GM12801 (cell line): ENCODE results near the gene RRAGA.

Experiments
- TF ChIP-seq, protein P1 (sequence below): IDR thresholded peaks from one replicate; pipeline ENCODE4 v1.5.1; 2011; ENCODE audit warnings: control low read depth; ENCODE audit not compliant: insufficient read length; ENCODE audit errors: extremely low read depth

Gene RRAGA

DNA sequence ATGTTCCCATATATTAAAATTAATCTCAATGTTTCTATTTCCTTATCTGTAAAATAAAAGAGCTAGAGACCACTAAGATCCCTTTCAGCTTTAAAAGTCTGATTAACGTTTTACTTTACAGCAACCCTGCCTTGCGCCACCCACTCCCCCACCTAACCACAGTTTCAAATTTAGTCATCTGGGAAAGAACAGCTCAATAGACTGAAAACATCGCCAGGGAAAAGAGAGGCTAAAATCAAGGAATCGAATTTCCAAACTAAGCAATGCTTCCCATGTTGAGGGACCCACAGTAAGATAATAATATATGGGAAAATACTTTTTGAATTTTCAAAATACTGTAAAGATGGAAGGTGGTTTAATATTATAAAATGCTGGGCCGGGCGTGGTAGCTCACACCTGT lies 22.9 kb upstream of the RRAGA start:
- TF ChIP-seq, protein P1, sequence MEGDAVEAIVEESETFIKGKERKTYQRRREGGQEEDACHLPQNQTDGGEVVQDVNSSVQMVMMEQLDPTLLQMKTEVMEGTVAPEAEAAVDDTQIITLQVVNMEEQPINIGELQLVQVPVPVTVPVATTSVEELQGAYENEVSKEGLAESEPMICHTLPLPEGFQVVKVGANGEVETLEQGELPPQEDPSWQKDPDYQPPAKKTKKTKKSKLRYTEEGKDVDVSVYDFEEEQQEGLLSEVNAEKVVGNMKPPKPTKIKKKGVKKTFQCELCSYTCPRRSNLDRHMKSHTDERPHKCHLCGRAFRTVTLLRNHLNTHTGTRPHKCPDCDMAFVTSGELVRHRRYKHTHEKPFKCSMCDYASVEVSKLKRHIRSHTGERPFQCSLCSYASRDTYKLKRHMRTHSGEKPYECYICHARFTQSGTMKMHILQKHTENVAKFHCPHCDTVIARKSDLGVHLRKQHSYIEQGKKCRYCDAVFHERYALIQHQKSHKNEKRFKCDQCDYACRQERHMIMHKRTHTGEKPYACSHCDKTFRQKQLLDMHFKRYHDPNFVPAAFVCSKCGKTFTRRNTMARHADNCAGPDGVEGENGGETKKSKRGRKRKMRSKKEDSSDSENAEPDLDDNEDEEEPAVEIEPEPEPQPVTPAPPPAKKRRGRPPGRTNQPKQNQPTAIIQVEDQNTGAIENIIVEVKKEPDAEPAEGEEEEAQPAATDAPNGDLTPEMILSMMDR: no peak

DNA sequence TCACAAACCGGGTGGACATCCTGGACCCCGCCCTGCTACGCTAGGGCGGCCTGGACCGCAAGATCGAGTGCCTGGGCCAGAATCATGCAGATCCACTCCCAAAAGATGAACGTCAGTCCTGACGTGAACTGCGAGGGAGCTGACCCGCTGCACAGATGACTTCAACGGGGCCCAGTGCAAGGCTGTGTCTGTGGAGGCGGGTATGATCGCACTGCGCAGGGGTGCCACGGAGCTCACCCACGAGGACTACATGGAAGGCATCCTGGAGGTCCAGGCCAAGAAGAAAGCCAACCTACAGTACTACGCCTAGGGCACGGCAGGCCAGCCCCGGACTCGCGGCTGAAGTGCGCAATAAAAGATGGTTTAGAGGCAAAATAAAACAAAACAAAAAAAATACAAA lies 21.4 kb upstream of the RRAGA start:
- TF ChIP-seq, protein P1: no peak

DNA sequence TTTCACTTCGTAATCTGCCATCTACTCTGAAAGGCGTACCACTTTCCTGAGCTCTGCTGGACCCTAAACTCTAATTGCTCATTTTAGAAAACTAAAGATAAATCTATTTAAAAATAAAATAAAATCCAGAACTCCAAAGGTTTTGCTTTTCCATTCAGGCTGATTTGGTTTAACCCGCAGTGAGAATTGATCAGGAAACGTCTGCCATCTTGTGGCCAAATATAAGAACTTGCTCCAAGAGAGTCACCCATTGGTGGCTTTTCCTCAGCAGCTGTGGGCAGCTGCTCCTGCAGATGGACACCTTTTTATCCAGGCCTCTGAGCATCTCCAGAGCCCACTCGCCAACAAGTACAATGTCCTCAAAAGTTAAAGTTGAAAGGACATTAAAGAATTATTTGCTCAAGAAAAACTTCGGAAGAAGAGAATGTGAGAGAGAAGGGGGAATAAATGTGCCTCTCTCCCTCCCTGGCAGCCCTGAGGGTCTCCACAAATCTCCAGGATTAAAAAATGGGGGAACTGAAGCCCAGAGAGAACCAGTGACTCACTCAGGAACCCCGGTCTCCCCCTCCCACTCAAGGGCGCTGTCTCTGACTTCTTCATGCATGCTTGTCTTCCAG lies 20.3 kb upstream of the RRAGA start:
- TF ChIP-seq, protein P1: no peak

DNA sequence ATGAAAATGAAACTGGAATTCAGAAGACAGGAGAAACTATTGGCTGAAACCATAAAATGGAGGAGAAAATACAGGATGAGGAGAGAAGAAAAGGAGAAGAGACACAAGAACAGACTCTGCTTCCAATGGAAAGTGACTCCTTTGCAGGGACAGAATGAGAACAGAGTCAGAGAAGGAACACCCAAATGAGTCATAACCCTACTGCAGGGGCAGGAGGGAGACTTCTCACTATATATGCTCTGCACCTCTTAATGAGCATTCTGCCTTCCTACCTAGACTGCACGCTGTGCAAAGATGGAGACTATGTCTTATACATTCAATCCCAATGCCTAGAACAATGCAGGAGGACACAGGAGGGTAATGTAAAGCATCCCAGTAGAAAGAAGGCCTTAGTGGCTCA lies 18.3 kb upstream of the RRAGA start:
- TF ChIP-seq, protein P1: no peak

DNA sequence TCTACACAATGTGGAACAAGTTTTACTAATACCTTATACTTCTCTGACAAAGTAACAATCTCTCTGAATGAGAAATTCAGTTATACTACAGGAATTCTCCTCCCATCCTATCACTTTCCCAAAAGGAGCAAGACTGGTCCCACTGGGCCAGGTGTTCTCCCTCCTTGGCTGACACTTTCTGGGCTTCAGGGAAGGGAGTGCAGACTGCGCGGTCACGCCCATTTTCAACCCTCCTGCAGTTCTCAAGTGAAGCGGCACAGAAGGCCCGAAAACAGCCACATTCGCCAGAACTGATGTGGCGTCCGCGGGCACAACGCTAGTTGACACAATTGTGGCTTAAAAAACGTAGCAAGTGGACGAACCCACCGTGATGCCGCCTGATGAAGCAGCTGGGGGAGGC lies 16.8 kb upstream of the RRAGA start:
- TF ChIP-seq, protein P1: no peak

DNA sequence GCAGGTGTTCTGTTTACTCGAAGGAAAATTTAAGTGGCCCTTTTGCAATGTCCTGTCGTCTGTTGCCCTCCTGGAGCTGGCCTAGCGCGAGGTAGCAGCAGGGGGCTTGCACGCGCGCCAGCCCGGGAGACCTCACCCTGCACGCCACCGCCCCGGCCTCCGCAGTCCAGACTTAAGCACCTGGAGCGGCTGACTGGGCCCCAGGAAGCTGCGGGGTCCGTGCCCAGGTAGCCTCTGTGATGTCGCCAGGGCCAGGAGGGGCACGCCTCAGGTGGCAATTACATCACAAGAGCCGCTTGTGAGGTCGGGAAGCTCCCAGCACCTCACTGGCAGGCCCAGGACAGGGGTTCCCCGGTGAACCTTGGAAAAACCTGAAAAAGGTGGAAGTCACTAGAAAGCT lies 16.2 kb upstream of the RRAGA start, which contains the start of gene SAXO1:
TSS of gene SAXO1 (minus strand) at position 195 of the 400 bp plus-strand sequence. CDS start 301 bp downstream, outside the sequence.
- TF ChIP-seq, protein P1: no peak

DNA sequence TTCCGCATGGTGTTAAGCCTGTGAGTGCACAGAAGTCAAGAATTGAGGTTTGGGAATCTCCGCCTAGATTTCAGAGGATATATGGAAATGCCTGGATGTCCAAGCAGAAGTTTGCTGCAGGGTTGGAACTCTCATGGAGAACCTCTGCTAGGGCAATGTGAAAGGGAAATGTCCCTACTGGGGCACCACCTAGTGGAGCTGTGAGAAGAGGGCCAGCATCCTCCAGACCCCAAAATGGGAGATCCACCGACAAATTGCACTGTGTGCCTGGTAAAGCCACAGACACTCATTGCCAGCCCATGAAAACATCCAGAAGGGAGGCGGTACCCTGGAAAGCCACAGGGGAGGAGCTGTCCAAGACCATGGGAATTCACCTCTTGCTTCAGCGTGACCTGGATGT lies 12.6 kb upstream of the RRAGA start:
- TF ChIP-seq, protein P1: no peak
